Measurements from ENCODE around the gene ATL3.

- no peak for TF ChIP-seq POLR2A (IDR thresholded peaks at IDR 0.05)
- TF ChIP-seq CTCF (IDR thresholded peaks at IDR 0.05): peak in 6 of 12 donors; percentile 8 to 41 (median 23)
These were observed 39.5 kb upstream of the ATL3 start for GRCh38 chr11:63710476-63711217.

All from heart left ventricle (tissue), 13 donors.